Memory B cell (primary cell): ENCODE data around the gene PLEKHM2.

Source experiments
- ATAC-seq: fragments of 150-1000 bp; cut with Tn5 transposase; 2 replicates; pipeline ENCODE4 v1.10.0; 2021; ENCODE audit warnings: low read depth, mild to moderate bottlenecking, moderate library complexity
- DNase-seq, 2 donors: peaks; one replicate each; pipeline ENCODE4 v3.0.0; 2022; ENCODE audit warnings: low spot score in 2 of 2
- H3K27ac Mint-ChIP-seq: one replicate; pipeline ENCODE4 v1.8.0; 2022; ENCODE audit warnings: mild to moderate bottlenecking, moderate library complexity, mixed read lengths
- H3K27me3 Mint-ChIP-seq: one replicate; pipeline ENCODE4 v1.8.0; 2022; ENCODE audit warnings: mixed read lengths
- H3K36me3 Mint-ChIP-seq: one replicate; pipeline ENCODE4 v1.8.0; 2022; ENCODE audit warnings: mild to moderate bottlenecking, mixed read lengths
- H3K4me1 Mint-ChIP-seq: one replicate; pipeline ENCODE4 v1.8.0; 2022; ENCODE audit warnings: mixed read lengths
- H3K4me3 Mint-ChIP-seq: one replicate; pipeline ENCODE4 v1.8.0; 2022; ENCODE audit warnings: mild to moderate bottlenecking, moderate library complexity, mixed read lengths
- H3K9me3 Mint-ChIP-seq: one replicate; pipeline ENCODE4 v1.8.0; 2022; ENCODE audit warnings: mixed read lengths

The PLEKHM2 gene

DNA sequence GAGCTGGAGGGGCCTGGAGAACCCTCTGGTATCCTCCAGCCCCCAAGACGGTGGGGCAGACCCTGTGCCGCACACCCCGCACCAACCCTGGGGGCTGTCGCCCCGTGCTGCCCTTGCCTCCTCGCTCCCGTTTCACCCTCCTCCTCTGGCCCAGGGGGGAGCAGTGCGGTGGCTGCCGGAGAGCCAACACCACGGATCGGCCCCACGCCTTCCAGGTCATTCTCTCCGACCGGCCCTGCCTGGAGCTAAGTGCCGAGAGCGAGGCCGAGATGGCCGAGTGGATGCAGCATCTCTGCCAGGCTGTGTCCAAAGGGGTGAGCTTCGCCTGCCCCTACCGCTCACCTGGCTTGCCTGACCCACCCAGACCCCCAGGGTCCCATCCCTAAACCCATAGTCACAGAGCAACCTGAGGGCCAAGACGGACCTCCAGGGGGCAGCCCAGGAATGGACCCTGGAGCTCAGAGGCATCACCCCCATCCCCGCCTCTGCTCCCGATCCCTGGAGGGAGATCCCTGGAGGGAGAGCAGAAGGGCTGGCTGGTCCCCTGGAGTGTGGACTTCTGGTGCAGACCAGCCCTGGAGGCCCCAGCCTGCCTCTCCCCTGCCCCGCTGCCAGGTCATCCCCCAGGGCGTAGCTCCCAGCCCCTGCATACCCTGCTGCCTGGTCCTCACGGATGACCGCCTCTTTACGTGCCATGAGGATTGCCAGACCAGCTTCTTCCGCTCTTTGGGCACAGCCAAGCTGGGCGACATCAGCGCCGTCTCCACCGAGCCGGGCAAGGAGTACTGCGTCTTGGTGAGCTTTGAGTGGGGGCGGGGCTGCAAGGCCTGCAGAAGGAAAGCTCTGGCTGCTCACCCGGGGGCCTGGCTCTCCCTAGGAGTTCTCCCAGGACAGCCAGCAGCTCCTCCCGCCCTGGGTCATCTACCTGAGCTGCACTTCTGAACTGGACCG is 47.9 kb downstream of the PLEKHM2 start:
- no peaks in the 10 kb centered on the region for H3K9me3 Mint-ChIP-seq
- ATAC-seq (no peak), DNase-seq (no peak)
- H3K4me3 Mint-ChIP-seq, result no peak overlapping the region
- no peaks in the 10 kb centered on the region for H3K27me3 Mint-ChIP-seq
- H3K27ac Mint-ChIP-seq, result no peak overlapping the region
- H3K36me3 Mint-ChIP-seq, result peaks cover 14% of the 10 kb centered on the region
- H3K4me1 Mint-ChIP-seq, result no peaks in the 10 kb centered on the region

DNA sequence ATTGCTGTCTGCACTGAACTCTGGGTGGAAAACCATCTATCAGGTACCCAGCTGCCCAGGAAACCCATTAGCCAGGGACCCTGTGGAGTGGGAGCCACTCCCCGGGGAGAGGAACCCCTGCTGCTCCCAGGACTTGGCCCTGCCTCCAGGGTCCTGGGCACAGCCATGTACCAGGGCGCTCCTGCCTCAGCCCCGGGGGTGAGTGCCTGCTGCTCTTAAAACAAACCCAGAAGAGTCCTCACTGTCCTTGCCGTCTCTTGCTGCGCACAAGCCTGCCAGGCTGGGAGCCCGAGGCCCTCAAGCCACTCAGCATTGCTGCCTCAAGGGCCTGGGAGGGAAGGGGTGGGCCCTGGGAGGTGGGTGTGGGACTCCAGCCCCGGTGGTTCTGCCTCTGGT is 48.6 kb downstream of the PLEKHM2 start:
- no peak overlapping the region for H3K4me3 Mint-ChIP-seq
- no peak overlapping the region for H3K27ac Mint-ChIP-seq
- ATAC-seq (no peak), DNase-seq (no peak)
- no peaks in the 10 kb centered on the region for H3K27me3 Mint-ChIP-seq
- H3K9me3 Mint-ChIP-seq, result no peaks in the 10 kb centered on the region
- H3K4me1 Mint-ChIP-seq, result no peaks in the 10 kb centered on the region
- H3K36me3 Mint-ChIP-seq, result peaks cover 14% of the 10 kb centered on the region

DNA sequence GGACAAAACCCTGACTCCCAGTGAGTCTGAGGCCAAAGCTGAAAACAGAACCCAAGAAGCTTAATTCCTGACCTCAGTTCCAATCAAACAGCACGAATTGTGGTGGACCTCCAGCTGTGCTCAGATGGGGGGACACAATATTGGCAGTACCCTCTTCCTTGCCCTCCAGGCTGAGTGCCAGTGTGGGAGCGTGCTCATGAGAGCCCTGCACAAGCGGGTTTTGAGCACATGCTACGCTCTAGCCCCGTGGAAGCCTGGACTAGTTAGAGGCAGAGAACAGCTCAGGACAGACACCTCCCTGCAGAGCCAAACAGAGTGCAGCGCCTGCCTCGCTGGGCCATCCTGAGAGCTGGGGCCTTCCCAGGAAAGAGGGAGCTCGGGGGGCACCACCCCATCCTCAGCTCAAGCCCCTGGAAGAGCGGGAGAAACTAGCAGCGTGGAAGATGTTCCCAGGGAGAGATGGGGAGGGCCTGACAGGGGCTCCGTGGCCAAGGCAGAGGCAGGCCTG is 49.2 kb downstream of the PLEKHM2 start:
- no peak for ATAC-seq
- no peak for DNase-seq
- no peak overlapping the region for H3K4me3 Mint-ChIP-seq
- H3K36me3 Mint-ChIP-seq, result peaks cover 13% of the 10 kb centered on the region
- no peak overlapping the region for H3K27ac Mint-ChIP-seq
- H3K4me1 Mint-ChIP-seq, result no peaks in the 10 kb centered on the region
- no peaks in the 10 kb centered on the region for H3K9me3 Mint-ChIP-seq
- H3K27me3 Mint-ChIP-seq, result no peaks in the 10 kb centered on the region

DNA sequence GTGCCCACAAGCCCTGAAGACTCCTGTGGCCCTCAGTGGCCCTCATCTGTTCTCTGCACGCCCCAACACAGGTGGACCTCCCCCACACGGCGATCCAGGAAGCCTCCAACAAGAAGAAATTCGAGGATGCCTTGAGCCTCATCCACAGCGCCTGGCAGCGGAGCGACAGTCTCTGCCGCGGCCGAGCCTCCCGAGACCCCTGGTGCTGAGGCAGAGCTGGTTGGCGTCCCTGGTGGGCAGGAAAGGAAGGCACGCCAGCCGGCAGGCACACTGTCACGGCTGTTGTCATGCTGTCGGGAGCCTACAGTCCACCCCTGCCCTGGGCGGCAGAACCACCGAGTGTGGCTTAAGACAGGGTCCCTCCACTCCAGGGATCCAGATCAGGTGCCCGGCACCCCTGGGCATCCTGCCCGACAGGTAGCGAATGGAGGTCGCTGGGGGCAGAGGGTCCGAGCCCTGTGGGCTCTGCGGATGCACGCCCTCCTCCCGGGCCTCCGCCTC is 49.7 kb downstream of the PLEKHM2 start:
- Mint-ChIP-seq H3K27me3 (no peaks in the 10 kb centered on the region), H3K9me3 (no peaks in the 10 kb centered on the region), H3K4me3 (no peak overlapping the region), H3K36me3 (peaks cover 12% of the 10 kb centered on the region), H3K27ac (no peak overlapping the region), H3K4me1 (no peaks in the 10 kb centered on the region)
- ATAC-seq (no peak), DNase-seq (no peak)

DNA sequence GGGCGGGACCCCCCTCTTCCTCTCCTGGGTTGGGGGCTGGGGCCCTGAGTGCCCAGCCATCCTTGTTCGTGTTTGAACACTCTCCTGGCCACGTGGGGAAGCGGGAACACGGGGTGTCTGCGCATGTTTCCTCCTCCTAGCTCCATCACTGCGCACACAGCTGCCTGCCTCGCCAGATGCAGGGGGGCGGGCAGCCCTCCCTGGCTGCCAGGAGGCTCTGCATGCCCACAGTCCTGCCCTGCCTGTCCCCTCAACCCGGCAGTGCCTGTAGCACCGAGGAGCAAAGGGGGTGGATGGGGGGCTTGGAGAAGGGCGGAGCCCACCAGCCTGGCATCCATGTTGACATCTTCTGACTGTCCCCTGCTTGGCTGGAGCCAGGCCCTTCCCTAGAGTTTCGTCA is 50.2 kb downstream of the PLEKHM2 start:
- DNase-seq (no peak), ATAC-seq (no peak)
- Mint-ChIP-seq H3K36me3 (peaks cover 9% of the 10 kb centered on the region), H3K4me3 (no peak overlapping the region), H3K4me1 (no peaks in the 10 kb centered on the region), H3K9me3 (no peaks in the 10 kb centered on the region), H3K27ac (no peak overlapping the region), H3K27me3 (no peaks in the 10 kb centered on the region)

DNA sequence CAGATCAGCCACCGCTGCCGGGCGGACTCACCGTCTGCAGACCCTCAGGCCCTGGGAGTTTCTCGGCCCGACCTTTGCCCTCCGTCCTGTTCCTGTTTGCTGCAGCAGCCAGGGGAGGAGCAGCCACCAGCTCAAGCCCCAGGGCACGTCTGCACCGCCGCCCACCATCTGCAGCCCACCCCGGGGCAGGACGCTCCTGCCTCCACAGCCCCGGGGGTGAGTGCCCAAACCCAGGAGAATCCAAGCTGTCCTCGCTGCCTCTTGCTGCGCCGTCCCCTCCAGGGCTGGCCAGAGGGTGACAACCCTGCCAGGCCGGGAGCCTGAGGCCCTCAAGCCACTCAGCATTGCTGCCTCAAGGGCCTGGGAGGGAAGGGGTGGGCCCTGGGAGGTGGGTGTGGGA is 50.8 kb downstream of the PLEKHM2 start:
- Mint-ChIP-seq H3K4me3 (no peak overlapping the region), H3K36me3 (peaks cover 5% of the 10 kb centered on the region), H3K4me1 (no peaks in the 10 kb centered on the region), H3K9me3 (no peaks in the 10 kb centered on the region), H3K27ac (no peak overlapping the region), H3K27me3 (no peaks in the 10 kb centered on the region)
- DNase-seq (no peak), ATAC-seq (no peak)

DNA sequence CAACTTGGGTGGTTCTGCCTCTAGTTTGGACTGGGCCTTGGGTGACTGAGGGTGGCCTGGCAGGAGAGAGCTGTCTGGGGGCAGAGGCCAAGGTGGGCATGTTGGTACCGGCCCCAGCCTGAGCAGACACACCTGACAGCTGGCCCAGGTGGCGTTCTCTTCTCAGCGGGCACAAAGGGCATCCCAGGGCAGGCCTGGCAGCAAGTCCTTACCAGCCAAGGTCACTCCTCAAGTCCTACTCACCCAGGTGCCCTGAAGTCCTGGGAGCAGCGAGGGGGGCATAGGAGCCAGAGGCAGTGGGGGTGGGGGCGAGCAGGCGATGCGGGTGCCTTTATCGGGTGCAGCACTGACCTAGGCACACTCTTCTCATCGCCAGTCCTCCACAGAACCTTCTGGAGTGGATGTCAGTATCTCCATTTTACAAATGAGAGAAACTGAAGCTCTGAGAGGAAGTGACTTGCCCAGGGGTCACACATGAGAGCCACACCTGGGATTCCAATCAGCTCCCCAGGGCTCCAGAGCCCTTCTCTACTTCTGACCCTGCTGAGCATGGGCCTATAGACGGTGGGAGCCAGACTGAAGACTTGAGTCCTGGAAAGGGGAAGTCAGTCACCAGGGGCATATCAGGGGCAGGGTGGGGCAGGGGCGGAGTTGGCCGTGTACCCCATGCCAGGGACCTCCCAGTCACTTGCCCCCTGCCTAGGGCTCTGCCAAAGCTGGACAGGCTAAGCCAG is 51.4 kb downstream of the PLEKHM2 start:
- ATAC-seq (peak; percentile 55), DNase-seq (no peak)
- Mint-ChIP-seq H3K27ac (no peak overlapping the region), H3K36me3 (peaks cover 5% of the 10 kb centered on the region), H3K4me1 (no peaks in the 10 kb centered on the region), H3K27me3 (no peaks in the 10 kb centered on the region), H3K4me3 (no peak overlapping the region), H3K9me3 (no peaks in the 10 kb centered on the region)

DNA sequence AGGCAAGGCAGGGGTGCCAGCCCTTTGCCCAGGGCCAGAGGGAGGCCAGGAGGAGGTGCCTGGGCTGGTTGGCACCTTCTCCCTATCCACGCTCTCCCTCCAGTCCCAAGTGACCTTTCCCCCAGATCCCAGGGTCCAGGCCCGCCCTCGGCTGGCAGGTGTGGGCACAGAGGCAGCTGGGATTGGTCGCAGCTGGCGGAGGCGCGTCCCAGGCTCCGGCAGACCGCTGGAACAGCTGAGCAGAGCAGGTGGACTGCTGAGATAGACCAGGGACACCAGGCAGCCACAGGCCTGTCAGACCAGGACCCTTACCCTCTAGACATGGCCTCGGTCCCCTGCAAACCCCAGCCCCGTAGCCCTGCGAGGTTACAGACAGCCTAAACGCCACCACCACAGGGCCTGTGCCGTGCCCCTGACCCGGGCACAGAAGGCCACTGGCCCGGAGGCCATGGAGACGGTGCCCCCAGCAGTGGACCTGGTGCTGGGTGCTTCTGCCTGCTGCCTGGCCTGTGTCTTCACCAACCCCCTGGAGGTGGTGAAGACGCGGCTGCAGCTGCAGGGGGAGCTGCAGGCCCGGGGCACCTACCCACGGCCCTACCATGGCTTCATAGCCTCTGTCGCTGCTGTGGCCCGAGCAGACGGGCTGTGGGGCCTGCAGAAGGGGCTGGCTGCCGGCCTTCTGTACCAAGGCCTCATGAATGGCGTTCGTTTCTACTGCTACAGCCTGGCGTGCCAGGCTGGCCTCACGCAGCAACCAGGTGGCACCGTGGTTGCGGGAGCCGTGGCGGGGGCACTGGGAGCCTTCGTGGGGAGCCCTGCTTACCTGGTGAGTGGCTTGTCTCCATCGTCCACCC is 52.1 kb downstream of the PLEKHM2 start, which contains the start of gene SLC25A34:
SLC25A34 (plus strand) TSS at position 221 of the 854 bp plus-strand sequence; CDS start at position 449, 228 bp downstream.
- H3K4me1 Mint-ChIP-seq, result peaks cover under 1% of the 10 kb centered on the region
- no peak within 1 kb of the TSS for H3K4me3 Mint-ChIP-seq
- peak within 1 kb of the TSS; percentile 5 for H3K27ac Mint-ChIP-seq
- ATAC-seq (no peak), DNase-seq (no peak)
- no peaks in the 10 kb centered on the region for H3K27me3 Mint-ChIP-seq
- H3K9me3 Mint-ChIP-seq, result no peaks in the 10 kb centered on the region
- peaks cover 5% of the 10 kb centered on the region for H3K36me3 Mint-ChIP-seq

DNA sequence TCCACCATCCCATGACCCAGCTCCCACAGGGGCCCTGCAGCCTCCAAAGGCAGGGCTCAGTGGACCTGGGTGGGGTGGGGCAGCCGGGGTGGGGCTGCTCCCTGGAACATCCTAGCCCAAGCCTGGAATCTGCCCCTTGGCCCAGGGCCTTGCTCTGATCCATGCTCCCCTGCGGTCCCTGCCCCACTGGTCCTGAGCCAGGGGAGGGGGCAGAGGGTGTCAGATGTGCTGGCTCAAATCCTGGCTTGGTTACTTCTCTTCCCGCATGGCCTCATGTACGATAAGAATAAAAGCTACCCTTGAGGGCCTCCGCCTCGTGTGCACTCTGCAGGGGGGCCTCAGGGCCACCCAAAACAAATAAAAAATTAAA is 52.8 kb downstream of the PLEKHM2 start:
- Mint-ChIP-seq H3K4me1 (peaks cover 5% of the 10 kb centered on the region), H3K4me3 (no peak overlapping the region), H3K27ac (peak overlapping the region; percentile 5), H3K27me3 (peaks cover 1% of the 10 kb centered on the region), H3K36me3 (peaks cover 5% of the 10 kb centered on the region), H3K9me3 (no peaks in the 10 kb centered on the region)
- DNase-seq (no peak), ATAC-seq (no peak)

DNA sequence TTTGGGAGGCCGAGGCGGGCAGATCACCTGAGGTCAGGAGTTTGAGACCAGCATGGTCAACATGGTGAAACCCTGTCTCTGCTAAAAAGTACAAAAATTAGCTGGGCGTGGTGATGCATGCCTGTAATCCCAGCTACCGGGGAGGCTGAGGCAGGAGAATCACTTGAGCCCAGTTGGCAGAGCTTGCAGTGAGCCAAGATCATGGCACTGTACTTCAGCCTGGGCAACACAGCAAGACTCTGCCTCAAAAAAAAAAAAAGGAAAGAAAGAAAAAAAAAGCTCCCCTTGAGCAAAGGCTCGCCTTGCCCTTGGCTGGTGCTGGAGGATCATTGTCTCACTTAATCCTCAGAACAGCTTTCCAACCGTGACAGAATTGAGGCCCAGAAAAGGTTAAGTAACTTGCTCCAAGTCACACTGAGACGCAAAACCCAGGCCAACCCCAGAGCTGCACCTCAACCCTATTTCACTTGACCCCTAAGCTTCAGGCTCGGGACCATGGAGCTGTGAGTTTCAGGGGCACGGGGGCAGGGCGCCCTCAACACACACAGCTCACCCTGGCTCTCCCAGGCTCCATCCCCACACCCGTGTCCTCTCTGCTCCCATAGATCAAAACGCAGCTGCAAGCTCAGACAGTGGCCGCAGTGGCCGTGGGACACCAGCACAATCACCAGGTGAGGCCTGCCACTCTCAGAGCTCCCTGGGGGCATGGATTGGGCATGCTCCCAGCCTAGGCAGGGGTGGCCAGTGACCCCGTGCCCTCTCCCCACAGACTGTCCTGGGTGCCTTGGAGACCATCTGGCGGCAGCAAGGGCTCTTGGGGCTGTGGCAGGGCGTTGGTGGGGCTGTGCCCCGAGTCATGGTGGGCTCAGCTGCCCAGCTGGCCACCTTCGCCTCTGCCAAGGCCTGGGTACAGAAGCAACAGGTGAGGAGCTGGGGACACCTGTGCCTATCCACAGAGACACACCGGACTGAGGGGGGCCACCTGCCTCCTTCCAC is 53.5 kb downstream of the PLEKHM2 start:
- Mint-ChIP-seq H3K9me3 (no peaks in the 10 kb centered on the region), H3K4me3 (no peak overlapping the region), H3K4me1 (peaks cover 5% of the 10 kb centered on the region), H3K27me3 (peaks cover 1% of the 10 kb centered on the region), H3K27ac (peak overlapping the region; percentile 5), H3K36me3 (peaks cover 3% of the 10 kb centered on the region)
- DNase-seq (no peak), ATAC-seq (no peak)

DNA sequence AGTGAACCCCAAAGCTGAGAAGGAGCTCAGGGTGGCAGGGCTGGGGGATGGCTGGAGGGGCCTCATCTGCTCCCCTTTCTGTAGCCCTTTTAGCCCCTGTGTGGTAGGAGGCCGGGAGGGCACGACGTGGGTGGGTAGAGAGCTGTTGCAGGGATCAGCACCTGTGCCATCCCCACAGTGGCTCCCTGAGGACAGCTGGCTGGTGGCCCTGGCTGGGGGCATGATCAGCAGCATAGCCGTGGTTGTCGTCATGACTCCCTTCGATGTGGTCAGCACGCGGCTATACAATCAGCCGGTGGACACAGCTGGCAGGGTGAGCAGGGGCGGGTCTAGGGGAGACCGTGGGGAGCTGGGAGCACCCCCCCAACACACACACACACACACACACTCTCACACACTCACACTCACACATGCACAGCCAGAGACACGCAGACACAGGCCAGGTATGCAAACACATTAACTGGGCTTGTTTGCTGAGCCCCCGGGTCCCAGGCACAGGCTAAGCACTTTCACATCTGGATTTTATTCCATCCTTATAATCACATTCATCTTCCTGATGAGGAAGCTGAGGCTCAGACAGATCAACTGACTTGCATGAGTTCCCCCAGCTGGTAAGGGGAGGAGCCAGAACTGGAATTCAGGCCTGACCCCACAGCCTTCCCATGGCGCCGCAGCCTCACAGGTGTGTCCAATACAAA is 54.4 kb downstream of the PLEKHM2 start:
- Mint-ChIP-seq H3K4me1 (peaks cover 5% of the 10 kb centered on the region), H3K9me3 (no peaks in the 10 kb centered on the region), H3K4me3 (no peak overlapping the region), H3K27me3 (peaks cover 1% of the 10 kb centered on the region), H3K36me3 (no peaks in the 10 kb centered on the region), H3K27ac (peak overlapping the region; percentile 31)
- no peak for DNase-seq
- ATAC-seq, result no peak

DNA sequence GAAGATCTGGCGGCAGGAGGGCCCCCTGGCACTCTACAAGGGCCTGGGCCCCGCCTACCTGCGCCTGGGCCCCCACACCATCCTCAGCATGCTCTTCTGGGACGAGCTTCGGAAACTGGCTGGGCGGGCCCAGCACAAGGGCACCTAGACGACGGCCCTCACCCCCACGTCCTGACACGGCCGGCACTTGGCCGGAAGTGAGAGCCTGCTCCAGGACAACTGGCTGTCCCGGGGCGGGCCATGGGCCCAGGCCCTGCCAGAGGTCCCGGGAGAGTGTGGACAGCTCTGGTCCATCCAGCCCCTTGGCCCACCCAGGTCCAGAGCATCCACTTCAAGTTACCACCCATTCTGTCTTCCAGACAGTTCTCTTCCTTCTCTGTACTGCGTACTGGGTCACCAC is 55.1 kb downstream of the PLEKHM2 start:
- no peaks in the 10 kb centered on the region for H3K9me3 Mint-ChIP-seq
- H3K4me3 Mint-ChIP-seq, result no peak overlapping the region
- no peak for ATAC-seq
- peaks cover 1% of the 10 kb centered on the region for H3K27me3 Mint-ChIP-seq
- no peaks in the 10 kb centered on the region for H3K36me3 Mint-ChIP-seq
- no peak for DNase-seq
- peaks cover 5% of the 10 kb centered on the region for H3K4me1 Mint-ChIP-seq
- no peak overlapping the region for H3K27ac Mint-ChIP-seq
